H9 (cell line): ENCODE data around the gene SLC38A5. TPM values are rescaled to one million over a fixed set of nuclear protein-coding genes. Genes with fewer than 3 reads are reported as not detected.

Experiments used
- DNase-seq: peaks from one replicate; pipeline ENCODE4 v3.0.0-alpha.2; 2017
- H2AFZ ChIP-seq: one replicate; pipeline ENCODE4 v1.6.1; 2013; ENCODE audit warnings: mild to moderate bottlenecking, low read length, control low read depth, moderate library complexity
- H2AK5ac ChIP-seq: 2 replicates; pipeline ENCODE4 v1.6.1; 2013; ENCODE audit warnings: low read length, control low read depth, mixed read lengths; ENCODE audit not compliant: insufficient read length
- H2BK120ac ChIP-seq: one replicate; pipeline ENCODE4 v1.6.1; 2013; ENCODE audit warnings: low read depth, mild to moderate bottlenecking, low read length, control low read depth, inconsistent platforms; ENCODE audit not compliant: poor library complexity, severe bottlenecking
- H2BK12ac ChIP-seq: 2 replicates; pipeline ENCODE4 v1.6.1; 2013; ENCODE audit warnings: low read length, control low read depth, mixed read lengths, low read depth; ENCODE audit not compliant: insufficient read length
- H2BK15ac ChIP-seq: 2 replicates; pipeline ENCODE4 v1.6.1; 2013; ENCODE audit warnings: low read depth, low read length, control low read depth
- H2BK20ac ChIP-seq: one replicate; pipeline ENCODE4 v1.6.1; 2013; ENCODE audit warnings: low read depth, mild to moderate bottlenecking, low read length, control low read depth, inconsistent platforms; ENCODE audit not compliant: poor library complexity, severe bottlenecking
- H2BK5ac ChIP-seq: 2 replicates; pipeline ENCODE4 v1.6.1; 2013; ENCODE audit warnings: low read length, control low read depth, mixed read lengths; ENCODE audit not compliant: insufficient read length
- H3K14ac ChIP-seq: 2 replicates; pipeline ENCODE4 v1.6.1; 2013; ENCODE audit warnings: low read length, control low read depth; ENCODE audit not compliant: insufficient read depth
- H3K18ac ChIP-seq: 2 replicates; pipeline ENCODE4 v1.6.1; 2013; ENCODE audit warnings: low read depth, mild to moderate bottlenecking, mixed read lengths, low read length, control low read depth; ENCODE audit not compliant: insufficient read length
- H3K23ac ChIP-seq: 2 replicates; pipeline ENCODE4 v1.6.1; 2013; ENCODE audit warnings: low read length, control low read depth, mixed read lengths, low read depth; ENCODE audit not compliant: insufficient read length
- H3K23me2 ChIP-seq: 2 replicates; pipeline ENCODE4 v1.6.1; 2013; ENCODE audit warnings: low read depth, mild to moderate bottlenecking, mixed read lengths, low read length, control low read depth; ENCODE audit not compliant: insufficient read length, poor library complexity, severe bottlenecking
- H3K27ac ChIP-seq: 2 replicates; pipeline ENCODE4 v1.5.1; 2013; ENCODE audit warnings: low read length, control low read depth, mixed read lengths, low read depth; ENCODE audit not compliant: insufficient read length
- H3K27me3 ChIP-seq: 2 replicates; pipeline ENCODE4 v1.6.1; 2013; ENCODE audit warnings: low read length, control low read depth, inconsistent platforms; ENCODE audit not compliant: insufficient read depth
- H3K4ac ChIP-seq: 2 replicates; pipeline ENCODE4 v1.6.1; 2013; ENCODE audit warnings: low read depth, mild to moderate bottlenecking, control low read depth, inconsistent platforms, low read length, moderate library complexity
- H3K4me1 ChIP-seq: 2 replicates; pipeline ENCODE4 v1.6.1; 2013; ENCODE audit warnings: low read length, control low read depth, inconsistent platforms; ENCODE audit not compliant: insufficient read depth
- H3K4me2 ChIP-seq: 2 replicates; pipeline ENCODE4 v1.6.1; 2013; ENCODE audit warnings: low read length, control low read depth, mixed read lengths; ENCODE audit not compliant: insufficient read length, insufficient read depth
- H3K56ac ChIP-seq: 2 replicates; pipeline ENCODE4 v1.6.1; 2013; ENCODE audit warnings: low read depth, mild to moderate bottlenecking, mixed read lengths, low read length, control low read depth; ENCODE audit not compliant: insufficient read length
- H3K79me1 ChIP-seq: 2 replicates; pipeline ENCODE4 v1.6.1; 2013; ENCODE audit warnings: low read depth, mild to moderate bottlenecking, moderate library complexity, low read length, control low read depth, inconsistent platforms; ENCODE audit not compliant: insufficient read depth, poor library complexity, severe bottlenecking
- H3K79me2 ChIP-seq: 2 replicates; pipeline ENCODE4 v1.6.1; 2013; ENCODE audit warnings: low read length, control low read depth, inconsistent platforms; ENCODE audit not compliant: insufficient read depth
- H3K9ac ChIP-seq: 2 replicates; pipeline ENCODE4 v1.6.1; 2013; ENCODE audit warnings: low read length, control low read depth, mixed read lengths; ENCODE audit not compliant: insufficient read length; ENCODE audit errors: extremely low read depth
- H3K9me3 ChIP-seq: one replicate; pipeline ENCODE4 v1.6.1; 2013; ENCODE audit warnings: low read depth, low read length, inconsistent platforms; ENCODE audit not compliant: control insufficient read depth
- H3T11ph ChIP-seq: one replicate; pipeline ENCODE4 v1.6.1; 2013; ENCODE audit warnings: mild to moderate bottlenecking, low read length, control low read depth, inconsistent platforms
- H4K20me1 ChIP-seq: one replicate; pipeline ENCODE4 v1.6.1; 2013; ENCODE audit not compliant: control insufficient read depth, insufficient read length, insufficient read depth
- H4K5ac ChIP-seq: 2 replicates; pipeline ENCODE4 v1.6.1; 2013; ENCODE audit warnings: low read depth, mild to moderate bottlenecking, mixed read lengths, low read length, control low read depth; ENCODE audit not compliant: insufficient read length
- H4K8ac ChIP-seq: replicated peaks from 2 replicates; pipeline ENCODE4 v1.6.1; 2013; ENCODE audit warnings: low read length, control low read depth, mixed read lengths, low read depth; ENCODE audit not compliant: insufficient read length
- H4K91ac ChIP-seq: 2 replicates; pipeline ENCODE4 v1.6.1; 2013; ENCODE audit warnings: low read depth, mild to moderate bottlenecking, moderate library complexity, mixed read lengths, low read length, control low read depth; ENCODE audit not compliant: insufficient read length
- H3K27ac Mint-ChIP-seq, 3 experiments: 2 replicates in 2 of 3; 3 replicates in 1 of 3; pipeline ENCODE4 v1.8.0; 2020 to 2021; ENCODE audit warnings: mixed read lengths in 3 of 3, mild to moderate bottlenecking in 1 of 3, moderate library complexity in 1 of 3
- H3K27me3 Mint-ChIP-seq: 2 replicates; pipeline ENCODE4 v1.8.0; 2021; ENCODE audit warnings: low read depth, mild to moderate bottlenecking, moderate library complexity, mixed read lengths
- H3K36me3 Mint-ChIP-seq, 3 experiments: 2 replicates in 2 of 3; 3 replicates in 1 of 3; pipeline ENCODE4 v1.8.0; 2020 to 2021; ENCODE audit warnings: low read depth in 3 of 3, mixed read lengths in 3 of 3; ENCODE audit not compliant: insufficient read depth in 1 of 3
- H3K4me1 Mint-ChIP-seq, 2 experiments: 2 replicates each; pipeline ENCODE4 v1.8.0; 2020; ENCODE audit warnings: mixed read lengths in 2 of 2
- H3K4me3 Mint-ChIP-seq, 2 experiments: 2 replicates in 1 of 2; 3 replicates in 1 of 2; pipeline ENCODE4 v1.8.0; 2020 to 2021; ENCODE audit warnings: mild to moderate bottlenecking in 2 of 2, mixed read lengths in 2 of 2, moderate library complexity in 1 of 2
- H3K9me3 Mint-ChIP-seq, 2 experiments: 2 replicates in 1 of 2; 3 replicates in 1 of 2; pipeline ENCODE4 v1.8.0; 2020; ENCODE audit warnings: mild to moderate bottlenecking in 2 of 2, mixed read lengths in 2 of 2, moderate library complexity in 1 of 2
- CTCF ChIP-seq: fragments of 200-600 bp; sonication (generic); conservative IDR thresholded peaks from 3 replicates; pipeline ENCODE4 v1.8.0; 2021; ENCODE audit warnings: antibody characterized with exemption, mild to moderate bottlenecking
- WGBS: extraction: QIAGEN DNeasy Blood & Tissue Kit; methylation state at CpG from one replicate; pipeline ENCODE4 v1.1.7; 2013; ENCODE audit warnings: missing lambda C conversion rate, low lambda C conversion rate, mixed read lengths; ENCODE audit not compliant: insufficient read length; ENCODE audit errors: extremely low coverage; 5-methylcytosine and 5-hydroxymethylcytosine counted together
- total RNA-seq: library from RNA; stranded (reverse); gene quantifications from 2 replicates; pipeline ENCODE4 v1.2.1, GENCODE V29; 2021

Gene SLC38A5
- total RNA-seq, 1 experiment from 2014 or later = 28.3 TPM

DNA sequence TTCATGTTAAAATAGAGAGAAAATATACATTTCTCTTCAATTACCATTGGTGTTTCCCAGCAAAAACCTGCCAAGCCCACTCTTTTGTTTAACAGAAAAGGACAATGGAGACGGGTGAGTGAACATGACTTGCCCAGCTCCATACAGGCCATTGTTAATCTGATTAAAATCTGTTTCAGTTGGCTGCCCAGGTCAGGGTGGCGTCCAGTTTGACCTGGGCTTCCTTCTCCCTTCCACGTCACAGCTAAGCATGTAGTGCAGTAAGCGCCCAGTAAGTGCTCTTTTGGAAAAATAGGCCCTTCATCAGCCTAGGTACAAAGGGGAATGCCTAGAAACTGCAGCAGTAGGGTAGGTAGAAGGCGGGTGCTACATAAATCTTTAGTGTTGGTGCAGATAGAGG is 37.2 kb upstream of the SLC38A5 start:
- Histone ChIP-seq H4K20me1 (no peaks in the 10 kb centered on the region), H2BK15ac (no peak overlapping the region), H3K56ac (no peak overlapping the region), H2BK5ac (no peak overlapping the region), H2AK5ac (no peak overlapping the region), H3K79me1 (no peaks in the 10 kb centered on the region), H4K91ac (no peak overlapping the region), H3K9me3 (peaks cover 35% of the 10 kb centered on the region), H2BK120ac (no peak overlapping the region), H3K18ac (no peak overlapping the region), H3K27me3 (no peaks in the 10 kb centered on the region), H3K79me2 (no peaks in the 10 kb centered on the region), H3T11ph (no peak overlapping the region), H4K8ac (no peak overlapping the region), H3K9ac (no peak overlapping the region), H3K23me2 (peaks cover 5% of the 10 kb centered on the region), H3K23ac (no peak overlapping the region), H2AFZ (no peak overlapping the region), H2BK12ac (no peak overlapping the region), H3K4me2 (no peak overlapping the region), H4K5ac (no peak overlapping the region), H3K4me1 (no peaks in the 10 kb centered on the region), H2BK20ac (no peak overlapping the region), H3K27ac (no peak overlapping the region), H3K4ac (no peak overlapping the region), H3K14ac (no peak overlapping the region)
- Mint-ChIP-seq H3K4me3 (peak overlapping the region in 1 of 2 experiments; percentile 4; a peak in 1 of 5 replicates), H3K27ac (no peak overlapping the region), H3K4me1 (peaks cover 3 to 8% of the 10 kb centered on the region in 2 experiments; a peak in 3 of 4 replicates), H3K9me3 (peaks cover 67 to 70% of the 10 kb centered on the region in 2 experiments), H3K36me3 (peaks cover 4 to 9% (median 5%) of the 10 kb centered on the region in 3 experiments; a peak in 5 of 7 replicates), H3K27me3 (peaks cover 4% of the 10 kb centered on the region)
- WGBS = no CpG with 5 or more reads among the region's 5 CpGs
- TF ChIP-seq CTCF = no peak
- no peak for DNase-seq
